HepG2 (cell line): ENCODE measurements around the gene EYA2. TPM values are rescaled to one million over a fixed set of nuclear protein-coding genes. Genes with fewer than 3 reads are reported as not detected.
A peak's percentile ranks its signal among the peaks of the same experiment; 100 is the strongest.

Experiments
- FOSL1 ChIP-seq: sonication (generic); formaldehyde crosslinking; IDR thresholded peaks from 2 replicates; pipeline ENCODE4 v1.9.0; 2021; ENCODE audit warnings: missing genetic modification reagents, borderline replicate concordance
- HMG20A ChIP-seq: IDR thresholded peaks from 2 replicates; pipeline ENCODE4 v1.6.1; 2016; ENCODE audit warnings: borderline replicate concordance
- IRX3 ChIP-seq: sonication (generic); formaldehyde crosslinking; IDR thresholded peaks from 2 replicates; pipeline ENCODE4 v1.8.1; 2023; ENCODE audit warnings: mild to moderate bottlenecking, low read depth, missing genetic modification reagents, borderline replicate concordance
- MAZ ChIP-seq, 2 experiments: sonication (generic) in 1 of 2; formaldehyde crosslinking in 1 of 2; IDR thresholded peaks; 2 replicates each; pipeline versions ENCODE4 v1.5.0 to v1.6.1; 2012 to 2020; ENCODE audit warnings: low read depth in 2 of 2, mild to moderate bottlenecking in 2 of 2, borderline replicate concordance in 1 of 2, improper control_type of control experiment in 1 of 2, low read length in 1 of 2, missing genetic modification reagents in 1 of 2, moderate library complexity in 1 of 2
- MIER2 ChIP-seq: IDR thresholded peaks from 2 replicates; pipeline ENCODE4 v1.6.1; 2016; ENCODE audit warnings: missing biosample characterization, missing genetic modification reagents
- MZF1 ChIP-seq: sonication (generic); formaldehyde crosslinking; IDR thresholded peaks from 2 replicates; pipeline ENCODE4 v1.8.1; 2023; ENCODE audit warnings: mild to moderate bottlenecking, missing genetic modification reagents, borderline replicate concordance
- PHF5A ChIP-seq: IDR thresholded peaks from one replicate; pipeline ENCODE4 v1.6.1; 2018; ENCODE audit warnings: low read depth, missing genetic modification reagents; ENCODE audit not compliant: unreplicated experiment
- PLSCR1 ChIP-seq: sonication (generic); formaldehyde crosslinking; IDR thresholded peaks from 2 replicates; pipeline ENCODE4 v1.5.0; 2020; ENCODE audit warnings: missing genetic modification reagents, mild to moderate bottlenecking, borderline replicate concordance
- SP1 ChIP-seq, 2 experiments: fragments of 450-650 bp in 1 of 2; sonication (generic) in 1 of 2; formaldehyde crosslinking in 1 of 2; IDR thresholded peaks; 2 replicates each; pipeline versions ENCODE4 v1.4.0 to v1.6.1; 2016 to 2020; ENCODE audit warnings: missing genetic modification reagents in 1 of 2
- SRF ChIP-seq: IDR thresholded peaks from 2 replicates; pipeline ENCODE4 v1.6.1; 2011; ENCODE audit warnings: mild to moderate bottlenecking, low read depth, low read length, moderate library complexity
- TBX3 ChIP-seq: fragments of 450-650 bp; IDR thresholded peaks from 2 replicates; pipeline ENCODE4 v1.6.1; 2017; ENCODE audit warnings: antibody characterized with exemption, mild to moderate bottlenecking, inconsistent platforms, borderline replicate concordance
- TCF7 ChIP-seq: sonication (generic); IDR thresholded peaks from 2 replicates; pipeline ENCODE4 v1.6.1; 2016; ENCODE audit warnings: antibody characterized with exemption, low read depth
- TEAD3 ChIP-seq: optimal IDR thresholded peaks from 2 replicates; pipeline ENCODE3; 2016; ENCODE audit warnings: borderline replicate concordance
- TOE1 ChIP-seq: sonication (generic); formaldehyde crosslinking; IDR thresholded peaks from 2 replicates; pipeline ENCODE4 v1.4.0; 2020; ENCODE audit warnings: mild to moderate bottlenecking, missing genetic modification reagents
- TRIM22 ChIP-seq: fragments of 450-650 bp; IDR thresholded peaks from 2 replicates; pipeline ENCODE4 v1.6.1; 2017
- ZBTB8A ChIP-seq: sonication (generic); formaldehyde crosslinking; IDR thresholded peaks from 2 replicates; pipeline ENCODE4 v1.4.0; 2020; ENCODE audit warnings: mild to moderate bottlenecking, low read depth, missing genetic modification reagents, borderline replicate concordance
- ZNF251 ChIP-seq: sonication (generic); formaldehyde crosslinking; IDR thresholded peaks from 2 replicates; pipeline ENCODE4 v1.9.0; 2021; ENCODE audit warnings: mild to moderate bottlenecking, missing genetic modification reagents
- ZNF407 ChIP-seq: sonication (generic); formaldehyde crosslinking; IDR thresholded peaks from one replicate; pipeline ENCODE4 v1.5.1; 2020; ENCODE audit warnings: mild to moderate bottlenecking, missing genetic modification reagents; ENCODE audit errors: not compliant biosample characterization
- ZNF619 ChIP-seq: sonication (generic); formaldehyde crosslinking; IDR thresholded peaks from 2 replicates; pipeline ENCODE4 v1.4.0; 2020; ENCODE audit warnings: mild to moderate bottlenecking, missing genetic modification reagents
- polyA plus RNA-seq, 8 experiments: library from polyadenylated mRNA; depleted of rRNA in 3 of 8; stranded (reverse) in 7 of 8; unstranded in 1 of 8; fragments of >200 nt; fragmentation: Illumina TruSeq in 4 of 8; extraction: Trizol in 4 of 8; gene quantifications; 2 replicates each; pipeline versions ENCODE4 v1.2.1 to v1.2.3, GENCODE V29; 2011 to 2016; ENCODE audit warnings: low read depth in 4 of 8, missing spikeins in 1 of 8, mixed read lengths in 1 of 8; ENCODE audit not compliant: insufficient read depth in 1 of 8
- total RNA-seq, 5 experiments: library from RNA; depleted of rRNA; stranded (reverse); fragments of >200 nt; fragmentation: Illumina TruSeq; extraction: Trizol; gene quantifications; 2 replicates each; pipeline ENCODE4 v1.2.3, GENCODE V29; 2016; ENCODE audit warnings: low read depth in 1 of 5

The EYA2 gene
- total and polyA plus RNA-seq, 2 of the 13 experiments (the other 11 are each of a cell fraction or from before 2014, with no cell fraction given) = not detected

GRCh38 chr20:47150403-47151152 is 255.9 kb downstream of the EYA2 start (continued):
- no peak for TF ChIP-seq ZNF407
- peak; percentile 69 for TF ChIP-seq MIER2 (CRISPR knock-in tag)
- 0 out of 2 replicates have a peak, but pooled peaks have one; percentile 28 for TF ChIP-seq TOE1 (CRISPR knock-in tag)
- TF ChIP-seq TEAD3 (CRISPR knock-in tag) = peak; percentile 100
- TF ChIP-seq MZF1 = no peak
- peak; percentile 61; the same call in 1 of the 2 replicates for TF ChIP-seq TBX3
- no peak for TF ChIP-seq TCF7
- TF ChIP-seq TRIM22 = no peak
- no peak for TF ChIP-seq ZBTB8A
- no peak for TF ChIP-seq ZNF251 (CRISPR knock-in tag)
- no peak for TF ChIP-seq IRX3
- TF ChIP-seq FOSL1 (CRISPR knock-in tag) = no peak
- TF ChIP-seq MAZ (IDR thresholded peaks at IDR 0.05; ENCODE audit: borderline replicate concordance, low read depth, low read length) = no peak
- peak; percentile 64; the same call in 1 of the 2 replicates for TF ChIP-seq MAZ (CRISPR knock-in tag; IDR thresholded peaks at IDR 0.05; ENCODE audit: low read depth)
- TF ChIP-seq SP1 (IDR thresholded peaks at IDR 0.05) = no peak
- peak; percentile 92 for TF ChIP-seq SP1 (CRISPR knock-in tag; IDR thresholded peaks at IDR 0.05)
- no peak for TF ChIP-seq SRF
- TF ChIP-seq ZNF619 = no peak
- no peak for TF ChIP-seq PHF5A (CRISPR knock-in tag)
- TF ChIP-seq PLSCR1 = no peak
- no peak for TF ChIP-seq HMG20A (CRISPR knock-in tag)
